Airway epithelial cell (primary cell): ENCODE measurements around the gene DDIT4L. TPM values are rescaled to one million over a fixed set of nuclear protein-coding genes. Genes with fewer than 3 reads are reported as not detected.

Experiments used
- total RNA-seq: library from RNA; depleted of rRNA; stranded (reverse); fragments of >200 nt; gene quantifications from 2 replicates; pipeline ENCODE4 v1.2.3, GENCODE V29; 2015

DDIT4L gene
- 0.07 and 0.14 TPM in 2 replicates for total RNA-seq

GRCh38 chr4:100189820-100190642, at the start of gene DDIT4L:
Gene DDIT4L, minus strand, starts transcription at chr4:100190468. Its CDS starts 485 bp downstream, at chr4:100189983.

Other genes starting within 250 kb of the DDIT4L start
- 16.2 and 18.6 TPM in 2 replicates for gene DNAJB14, start 243.8 kb downstream of the DDIT4L start, total RNA-seq
- gene H2AZ1, start 240.2 kb downstream of the DDIT4L start, total RNA-seq, result 488 and 503 TPM in 2 replicates